ENCODE measurements around the gene SFXN2. TPM values are rescaled to one million over a fixed set of nuclear protein-coding genes. Genes with fewer than 3 reads are reported as not detected.

The SFXN2 gene, protein sequence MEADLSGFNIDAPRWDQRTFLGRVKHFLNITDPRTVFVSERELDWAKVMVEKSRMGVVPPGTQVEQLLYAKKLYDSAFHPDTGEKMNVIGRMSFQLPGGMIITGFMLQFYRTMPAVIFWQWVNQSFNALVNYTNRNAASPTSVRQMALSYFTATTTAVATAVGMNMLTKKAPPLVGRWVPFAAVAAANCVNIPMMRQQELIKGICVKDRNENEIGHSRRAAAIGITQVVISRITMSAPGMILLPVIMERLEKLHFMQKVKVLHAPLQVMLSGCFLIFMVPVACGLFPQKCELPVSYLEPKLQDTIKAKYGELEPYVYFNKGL
- total RNA-seq: 1 to 10 TPM; 2.6 to 8.1 (median 4.4) TPM

DNA sequence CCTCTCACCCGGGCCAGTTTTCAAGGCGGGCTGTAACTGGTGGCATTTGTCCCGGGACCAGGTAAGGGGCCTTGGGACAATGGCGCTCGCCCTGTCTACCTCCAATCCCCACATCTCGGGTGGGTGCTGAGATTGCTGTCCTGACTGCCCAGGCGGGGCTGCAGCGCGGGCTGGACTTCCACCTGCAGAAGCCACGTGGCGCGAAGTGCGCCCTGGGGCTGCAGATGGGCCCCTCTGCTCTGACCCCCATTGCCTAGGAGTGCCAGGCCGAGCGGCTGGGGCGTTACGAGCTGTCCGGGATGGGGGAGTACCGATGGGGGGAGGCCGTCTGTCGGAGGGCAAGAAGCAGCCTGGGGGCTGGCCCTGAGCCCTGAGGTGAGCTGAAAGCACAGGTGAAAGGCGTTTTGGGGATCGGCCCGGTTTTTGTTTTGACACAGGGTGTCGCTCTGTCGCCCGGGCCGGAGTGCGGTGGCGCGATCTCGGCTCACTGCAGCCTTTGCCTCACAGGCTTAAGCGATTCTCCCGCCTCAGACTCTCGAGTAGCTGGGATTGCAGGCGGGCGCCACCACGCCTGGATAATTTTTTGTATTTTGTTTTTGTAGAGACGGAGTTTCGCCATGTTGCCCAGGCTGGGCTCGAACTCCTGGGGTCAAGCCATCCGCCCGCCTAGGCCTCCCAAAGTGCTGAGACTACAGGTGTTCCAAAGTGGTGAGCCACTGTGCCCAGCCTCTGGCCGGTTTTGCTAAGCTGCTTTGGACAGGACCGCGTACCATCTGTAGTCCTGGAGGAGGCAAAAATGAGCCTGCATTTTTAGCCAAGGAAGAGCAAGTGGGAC lies at the start of gene SFXN2:
SFXN2 (plus strand) TSS at position 16 of the 835 bp plus-strand sequence. CDS start 12,001 bp downstream, outside the sequence.
- TF ChIP-seq, protein P1, sequence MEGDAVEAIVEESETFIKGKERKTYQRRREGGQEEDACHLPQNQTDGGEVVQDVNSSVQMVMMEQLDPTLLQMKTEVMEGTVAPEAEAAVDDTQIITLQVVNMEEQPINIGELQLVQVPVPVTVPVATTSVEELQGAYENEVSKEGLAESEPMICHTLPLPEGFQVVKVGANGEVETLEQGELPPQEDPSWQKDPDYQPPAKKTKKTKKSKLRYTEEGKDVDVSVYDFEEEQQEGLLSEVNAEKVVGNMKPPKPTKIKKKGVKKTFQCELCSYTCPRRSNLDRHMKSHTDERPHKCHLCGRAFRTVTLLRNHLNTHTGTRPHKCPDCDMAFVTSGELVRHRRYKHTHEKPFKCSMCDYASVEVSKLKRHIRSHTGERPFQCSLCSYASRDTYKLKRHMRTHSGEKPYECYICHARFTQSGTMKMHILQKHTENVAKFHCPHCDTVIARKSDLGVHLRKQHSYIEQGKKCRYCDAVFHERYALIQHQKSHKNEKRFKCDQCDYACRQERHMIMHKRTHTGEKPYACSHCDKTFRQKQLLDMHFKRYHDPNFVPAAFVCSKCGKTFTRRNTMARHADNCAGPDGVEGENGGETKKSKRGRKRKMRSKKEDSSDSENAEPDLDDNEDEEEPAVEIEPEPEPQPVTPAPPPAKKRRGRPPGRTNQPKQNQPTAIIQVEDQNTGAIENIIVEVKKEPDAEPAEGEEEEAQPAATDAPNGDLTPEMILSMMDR (IDR thresholded peaks at IDR 0.05; ENCODE audit: low read depth): no peak

DNA sequence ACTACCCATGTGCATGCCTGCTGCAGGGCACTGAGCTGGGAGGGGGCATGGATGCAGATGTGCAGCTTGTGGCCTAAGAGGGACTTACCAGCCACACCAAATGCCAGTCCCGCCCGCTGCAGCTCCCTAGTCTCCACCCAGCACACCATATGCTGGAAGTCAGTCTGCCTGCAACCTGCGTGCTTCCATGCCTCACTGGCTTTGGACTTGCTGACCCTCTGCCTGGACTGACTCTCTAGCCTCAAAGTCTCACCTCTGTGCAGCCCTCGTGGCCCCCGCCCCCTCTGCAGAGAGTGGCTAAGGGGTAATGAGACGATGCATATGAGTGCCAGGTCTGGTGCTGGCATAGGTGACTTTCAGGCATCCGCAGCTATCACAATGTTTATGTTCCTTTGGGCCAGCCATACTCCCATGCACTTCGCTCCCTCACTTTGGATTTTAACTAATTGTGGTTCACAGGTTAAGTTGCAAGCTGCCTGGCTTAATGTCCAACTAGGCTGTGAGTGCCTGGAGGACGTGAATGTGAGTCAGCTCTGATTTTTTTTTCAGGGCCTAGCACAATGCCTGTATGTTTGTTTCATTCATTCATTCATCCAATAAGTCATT lies 48.4 kb upstream of the SFXN2 start:
- TF ChIP-seq, protein P1 (IDR thresholded peaks at IDR 0.05; ENCODE audit: low read depth): no peak

DNA sequence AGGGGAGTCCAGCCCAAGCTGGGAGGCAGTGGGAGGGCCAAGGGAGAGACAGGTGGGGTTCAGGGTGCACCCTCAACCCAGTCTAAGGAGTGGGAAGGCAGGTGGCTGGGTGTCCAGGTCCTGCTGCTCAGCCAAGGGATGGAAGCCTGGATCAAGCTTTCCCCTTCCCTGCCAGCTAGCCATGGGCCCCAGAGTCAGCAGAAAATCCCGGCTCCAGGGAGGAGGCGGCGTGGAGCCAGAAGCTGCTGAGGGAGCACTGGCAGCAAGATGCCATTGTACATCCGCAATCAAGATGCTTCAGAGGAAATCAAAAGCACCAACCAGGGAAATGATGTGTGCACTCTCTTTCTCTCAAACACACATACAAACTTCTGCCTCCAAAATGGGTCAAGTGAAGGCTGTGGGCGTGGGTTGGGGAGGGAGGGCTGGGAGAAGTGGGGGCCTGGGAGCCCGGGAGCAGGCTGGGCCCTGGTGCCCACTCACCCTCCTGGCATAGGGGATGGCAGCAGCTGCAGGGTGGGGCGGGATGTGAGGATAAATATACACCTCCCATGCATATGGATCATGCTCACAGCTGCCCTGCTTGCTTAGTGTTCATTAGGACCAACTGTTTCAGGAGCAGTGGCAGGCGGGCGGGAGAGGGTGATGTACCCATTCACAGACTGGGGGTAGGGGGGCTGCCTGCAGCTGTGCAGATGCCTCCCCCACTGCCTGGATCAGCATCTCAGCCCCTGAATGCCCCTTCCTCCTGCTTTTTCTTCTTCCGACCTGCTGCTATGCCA lies 45.9 kb upstream of the SFXN2 start:
- TF ChIP-seq, protein P1 (IDR thresholded peaks at IDR 0.05; ENCODE audit: low read depth): no peak

DNA sequence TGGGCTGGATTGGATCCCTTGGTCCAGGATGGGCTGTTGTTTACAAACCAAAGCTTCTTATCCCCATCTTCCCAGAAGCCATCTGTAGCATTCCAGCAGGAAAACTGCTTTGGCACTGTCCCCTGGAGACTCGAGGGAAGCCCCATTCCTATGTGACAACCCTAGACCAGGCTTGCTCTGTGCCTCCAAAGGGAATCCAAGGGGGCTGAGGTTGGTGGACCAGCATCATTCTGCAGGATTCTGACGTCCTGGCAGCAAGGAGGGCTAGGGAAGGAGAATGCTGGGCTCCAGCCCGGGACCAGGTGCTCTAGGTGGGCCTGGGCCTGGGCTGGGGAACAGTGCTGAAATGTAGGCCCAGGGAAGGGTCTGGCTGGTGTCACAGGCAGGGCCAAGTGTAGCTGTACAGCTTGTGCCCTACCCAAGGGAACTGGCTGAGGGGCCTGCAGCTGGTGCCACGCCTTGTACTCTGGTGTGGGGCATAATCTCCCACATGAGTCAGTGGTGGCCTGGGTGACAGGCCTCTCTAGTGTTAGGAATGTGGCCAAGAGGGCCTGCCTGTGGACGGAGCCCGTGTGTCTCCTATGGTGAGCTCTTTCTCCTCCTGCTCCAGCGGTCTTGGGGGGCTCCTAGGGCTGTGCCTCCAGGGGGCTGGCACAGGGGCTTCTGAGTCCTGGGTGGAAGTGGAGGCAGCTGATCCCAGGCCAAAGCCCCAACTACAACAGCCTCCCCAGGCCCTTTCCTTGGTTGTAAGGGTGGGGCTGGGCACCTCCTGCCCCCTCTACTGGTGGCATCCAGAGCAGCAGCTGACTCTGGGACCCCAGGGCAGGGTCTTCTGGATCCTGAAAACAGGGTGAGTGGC lies 45.0 kb upstream of the SFXN2 start:
- TF ChIP-seq, protein P1 (IDR thresholded peaks at IDR 0.05; ENCODE audit: low read depth): no peak

DNA sequence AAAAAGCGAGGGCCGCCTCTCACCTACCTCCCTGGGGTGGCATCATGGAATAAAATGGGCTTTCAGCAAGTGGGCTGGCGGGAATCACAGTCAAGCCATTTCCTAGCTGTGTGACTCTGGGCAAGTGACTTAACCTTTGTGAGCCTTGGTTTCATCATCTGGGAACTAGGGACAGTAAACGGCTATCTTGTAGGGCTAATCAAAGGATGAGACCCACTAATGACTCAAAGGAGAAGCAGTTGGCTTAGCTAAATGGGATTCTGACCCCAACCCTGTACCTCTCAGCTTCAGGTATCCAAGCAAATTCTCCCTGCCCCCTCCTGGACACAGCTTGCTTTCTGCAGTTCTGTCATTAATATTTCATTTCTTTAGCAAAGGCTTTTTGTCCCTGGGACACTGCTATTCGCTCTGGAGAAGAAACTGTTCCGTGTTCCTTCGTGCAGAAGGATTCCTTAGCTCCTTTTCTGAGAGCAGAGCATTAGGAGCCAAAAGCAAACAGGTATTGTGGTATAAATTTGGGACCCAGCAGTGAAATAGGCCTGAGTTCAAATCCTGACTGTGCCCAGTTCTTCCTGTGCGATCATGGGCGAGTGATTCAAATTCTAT lies 44.3 kb upstream of the SFXN2 start:
- TF ChIP-seq, protein P1 (IDR thresholded peaks at IDR 0.05; ENCODE audit: low read depth): no peak

DNA sequence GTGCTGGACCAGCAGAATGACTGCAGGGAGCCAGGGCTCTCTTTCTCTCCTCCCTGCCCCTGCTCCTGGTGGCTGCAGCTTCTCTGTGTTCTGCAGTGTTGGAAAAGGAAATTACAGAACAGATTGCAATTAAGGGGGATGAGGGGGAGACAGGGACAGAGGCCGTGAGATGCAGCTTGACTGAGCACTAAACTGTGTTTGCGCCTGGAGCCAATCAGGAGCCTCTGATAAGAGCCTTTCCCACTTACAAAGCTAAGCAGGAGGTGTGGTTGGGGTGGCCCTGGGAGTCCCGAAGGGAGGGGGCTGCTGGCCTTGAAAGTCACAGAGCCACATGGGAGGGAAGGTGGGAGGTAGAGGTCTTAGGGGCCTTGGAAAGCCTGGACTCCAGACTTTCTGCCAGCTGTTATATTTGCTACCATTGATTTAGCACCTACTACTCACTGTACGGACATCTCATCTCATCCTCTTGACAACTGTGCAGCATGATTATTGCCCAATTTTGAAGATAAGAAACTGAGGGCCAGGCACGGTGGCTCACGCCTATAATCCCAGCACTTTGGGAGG lies 43.5 kb upstream of the SFXN2 start:
- TF ChIP-seq, protein P1 (IDR thresholded peaks at IDR 0.05; ENCODE audit: low read depth): no peak

Data from subcutaneous adipose tissue (tissue), 4 donors.